A549 treated with RU486 at 1 μM for 4 hours (cell line): Measurements from ENCODE around the gene PCDHGB3. TPM values are rescaled to one million over a fixed set of nuclear protein-coding genes. Genes with fewer than 3 reads are reported as not detected.

Experiments
- total RNA-seq: library from RNA; stranded (reverse); fragments of 200-300 nt; extraction: Qiagen RNA extraction; gene quantifications from 5 replicates; pipeline ENCODE4 v1.2.3, GENCODE V29; 2022; ENCODE audit warnings: low read depth

PCDHGB3 gene
- total RNA-seq, 1 experiment from 2014 or later, result 0.28 TPM

DNA sequence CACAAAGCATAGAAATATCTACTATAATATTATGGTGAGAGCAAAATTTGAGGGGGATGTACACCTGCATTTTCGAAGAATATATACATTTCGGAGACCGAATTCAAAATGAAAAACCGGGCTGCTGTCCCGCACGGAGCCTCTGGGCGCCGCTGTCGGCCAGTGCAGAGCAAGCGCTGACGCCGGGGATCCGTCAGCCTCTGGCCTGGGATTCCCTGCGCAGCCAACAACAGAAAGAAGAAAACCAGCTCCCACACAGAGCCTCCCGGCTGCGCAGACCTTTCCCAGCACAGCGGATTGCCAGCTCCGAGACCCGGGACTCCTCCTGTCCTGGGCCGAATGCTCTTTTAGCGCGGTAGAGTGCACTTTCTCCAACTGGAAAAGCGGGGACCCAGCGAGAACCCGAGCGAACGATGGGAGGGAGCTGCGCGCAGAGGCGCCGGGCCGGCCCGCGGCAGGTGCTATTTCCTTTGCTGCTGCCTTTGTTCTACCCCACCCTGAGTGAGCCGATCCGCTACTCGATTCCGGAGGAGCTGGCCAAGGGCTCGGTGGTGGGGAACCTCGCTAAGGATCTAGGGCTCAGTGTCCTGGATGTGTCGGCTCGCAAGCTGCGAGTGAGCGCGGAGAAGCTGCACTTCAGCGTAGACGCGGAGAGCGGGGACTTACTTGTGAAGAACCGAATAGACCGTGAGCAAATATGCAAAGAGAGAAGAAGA is 37.9 kb downstream of the PCDHGB3 start, which contains the start of gene PCDHGB6:
PCDHGB6 (plus strand) TSS at position 232 of the 716 bp plus-strand sequence; CDS start at position 414, 182 bp downstream.

GRCh38 chr5:141412854-141413539 is 43.0 kb downstream of the PCDHGB3 start, which contains the start of gene PCDHGA10:
TSS of gene PCDHGA10 (plus strand) at chr5:141412987. CDS start at chr5:141413176, 189 bp downstream.

DNA sequence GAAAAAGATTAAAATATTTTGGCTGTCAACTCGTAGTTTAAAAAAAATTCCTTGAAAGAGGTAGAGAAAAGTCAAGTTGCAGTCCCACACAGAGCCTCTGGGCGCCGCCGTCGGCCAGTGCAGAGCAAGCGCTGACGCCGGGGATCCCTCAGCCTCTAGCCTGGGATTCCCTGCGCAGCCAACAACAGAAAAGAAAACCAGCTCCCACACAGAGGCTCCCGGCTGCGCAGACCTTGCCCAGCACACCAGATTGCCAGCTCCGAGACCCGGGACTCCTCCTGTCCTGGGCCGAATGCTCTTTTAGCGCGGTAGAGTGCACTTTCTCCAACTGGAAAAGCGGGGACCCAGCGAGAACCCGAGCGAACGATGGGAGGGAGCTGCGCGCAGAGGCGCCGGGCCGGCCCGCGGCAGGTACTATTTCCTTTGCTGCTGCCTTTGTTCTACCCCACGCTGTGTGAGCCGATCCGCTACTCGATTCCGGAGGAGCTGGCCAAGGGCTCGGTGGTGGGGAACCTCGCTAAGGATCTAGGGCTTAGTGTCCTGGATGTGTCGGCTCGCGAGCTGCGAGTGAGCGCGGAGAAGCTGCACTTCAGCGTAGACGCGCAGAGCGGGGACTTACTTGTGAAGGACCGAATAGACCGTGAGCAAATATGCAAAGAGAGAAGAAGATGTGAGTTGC is 47.6 kb downstream of the PCDHGB3 start, which contains the start of gene PCDHGB7:
PCDHGB7 (plus strand) TSS at position 184 of the 679 bp plus-strand sequence; CDS start at position 367, 183 bp downstream.

DNA sequence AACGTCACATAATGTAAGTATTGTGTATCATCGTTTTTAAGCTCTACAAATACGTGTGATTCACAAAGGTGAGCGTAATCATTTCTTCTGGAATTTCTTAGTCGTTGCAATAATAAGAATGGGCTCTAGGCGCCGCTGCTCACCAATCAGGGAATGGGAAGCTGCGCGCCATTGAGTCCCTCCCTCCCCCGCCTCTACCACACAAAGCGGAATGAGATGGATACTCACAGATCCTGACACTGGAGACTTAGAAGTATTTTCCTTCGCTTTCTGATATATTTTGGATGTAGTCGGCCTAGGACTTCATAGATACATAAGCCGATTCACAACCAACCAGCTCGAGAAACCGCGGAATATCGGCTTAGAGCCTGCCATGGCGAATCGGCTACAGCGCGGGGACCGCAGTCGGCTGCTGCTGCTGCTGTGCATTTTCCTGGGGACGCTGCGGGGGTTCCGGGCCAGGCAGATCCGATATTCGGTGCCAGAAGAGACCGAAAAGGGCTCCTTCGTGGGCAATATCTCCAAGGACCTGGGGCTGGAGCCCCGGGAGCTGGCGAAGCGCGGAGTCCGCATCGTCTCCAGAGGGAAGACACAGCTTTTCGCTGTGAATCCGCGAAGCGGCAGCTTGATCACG is 50.9 kb downstream of the PCDHGB3 start, which contains the start of gene PCDHGA11:
PCDHGA11 (plus strand) TSS at position 197 of the 634 bp plus-strand sequence; CDS start at position 374, 177 bp downstream.

Other genes starting within 250 kb of the PCDHGB3 start
- gene PCDHB4, start 248.4 kb upstream of the PCDHGB3 start, total RNA-seq, result 0.03 to 0.08 TPM (median 0.05 TPM) in 5 replicates
- 1.5 to 1.8 TPM (median 1.6 TPM) in 5 replicates for gene PCDHB5, start 235.0 kb upstream of the PCDHGB3 start, total RNA-seq
- gene PCDHB6, start 220.2 kb upstream of the PCDHGB3 start, total RNA-seq, result 0.85 to 1.2 TPM (median 0.92 TPM) in 5 replicates
- not detected in 5 replicates for gene PCDHB7, start 197.6 kb upstream of the PCDHGB3 start, total RNA-seq
- 0.25 to 0.43 TPM (median 0.34 TPM) in 5 replicates for gene PCDHB8, start 192.5 kb upstream of the PCDHGB3 start, total RNA-seq
- gene PCDHB16, start 187.9 kb upstream of the PCDHGB3 start, total RNA-seq, result 0.04 to 0.30 TPM (median 0.07 TPM) in 5 replicates
- 0.03 to 0.06 TPM in 2 of 5 replicates, not detected in the others for gene PCDHB9, start 183.1 kb upstream of the PCDHGB3 start, total RNA-seq
- gene PCDHB10, start 177.9 kb upstream of the PCDHGB3 start, total RNA-seq, result 0.06 TPM in 2 of 5 replicates, not detected in the others
- 0.06 to 0.14 TPM (median 0.07 TPM) in 4 of 5 replicates, not detected in the other for gene PCDHB11, start 170.6 kb upstream of the PCDHGB3 start, total RNA-seq
- gene PCDHB12, start 161.5 kb upstream of the PCDHGB3 start, total RNA-seq, result 0.05 to 0.09 TPM in 2 of 5 replicates, not detected in the others
- gene PCDHB13, start 156.3 kb upstream of the PCDHGB3 start, total RNA-seq, result 0.06 to 0.12 TPM (median 0.09 TPM) in 5 replicates
- gene PCDHB14, start 146.9 kb upstream of the PCDHGB3 start, total RNA-seq, result 0.07 to 0.21 TPM (median 0.09 TPM) in 5 replicates
- gene PCDHB15, start 124.8 kb upstream of the PCDHGB3 start, total RNA-seq, result 0.06 to 0.10 TPM (median 0.08 TPM) in 3 of 5 replicates, not detected in the others
- not detected in 5 replicates for gene SLC25A2, start 66.2 kb upstream of the PCDHGB3 start, total RNA-seq
- 53.0 to 78.7 TPM (median 74.4 TPM) in 5 replicates for gene TAF7, start 49.5 kb upstream of the PCDHGB3 start, total RNA-seq
- 0.31 to 0.42 TPM (median 0.35 TPM) in 5 replicates for gene PCDHGA1, start 39.7 kb upstream of the PCDHGB3 start, total RNA-seq
- gene PCDHGA2, start 31.5 kb upstream of the PCDHGB3 start, total RNA-seq, result 0.38 to 0.87 TPM (median 0.47 TPM) in 5 replicates
- 0.03 TPM in 1 of 5 replicates, not detected in the others for gene PCDHGA3, start 26.4 kb upstream of the PCDHGB3 start, total RNA-seq
- 1.2 to 2.3 TPM (median 1.9 TPM) in 5 replicates for gene PCDHGB1, start 20.1 kb upstream of the PCDHGB3 start, total RNA-seq
- gene PCDHGA4, start 15.2 kb upstream of the PCDHGB3 start, total RNA-seq, result 0.06 to 0.19 TPM (median 0.09 TPM) in 5 replicates
- 0.08 TPM in 2 of 5 replicates, not detected in the others for gene PCDHGB2, start 10.2 kb upstream of the PCDHGB3 start, total RNA-seq
- gene PCDHGA5, start 6.1 kb upstream of the PCDHGB3 start, total RNA-seq, result 0.07 to 0.30 TPM (median 0.13 TPM) in 5 replicates
- gene PCDHGA6, start 3.6 kb downstream of the PCDHGB3 start, total RNA-seq, result 0.14 to 0.27 TPM (median 0.23 TPM) in 5 replicates
- gene PCDHGA7, start 12.5 kb downstream of the PCDHGB3 start, total RNA-seq, result 0.67 to 1.1 TPM (median 0.88 TPM) in 5 replicates
- gene PCDHGB4, start 17.5 kb downstream of the PCDHGB3 start, total RNA-seq, result 0.56 to 1.1 TPM (median 0.93 TPM) in 5 replicates
- 0.03 TPM in 1 of 5 replicates, not detected in the others for gene PCDHGA8, start 22.4 kb downstream of the PCDHGB3 start, total RNA-seq
- gene PCDHGB5, start 27.7 kb downstream of the PCDHGB3 start, total RNA-seq, result 2.0 to 3.0 TPM (median 2.5 TPM) in 5 replicates
- gene PCDHGA9, start 32.5 kb downstream of the PCDHGB3 start, total RNA-seq, result 0.03 to 0.05 TPM (median 0.04 TPM) in 3 of 5 replicates, not detected in the others
- gene PCDHGB6, start 37.8 kb downstream of the PCDHGB3 start, total RNA-seq, result 0.06 to 0.15 TPM (median 0.09 TPM) in 5 replicates
- not detected in 5 replicates for gene PCDHGA10, start 42.7 kb downstream of the PCDHGB3 start, total RNA-seq
- gene PCDHGB7, start 47.4 kb downstream of the PCDHGB3 start, total RNA-seq, result 0.05 to 0.11 TPM (median 0.07 TPM) in 5 replicates
- gene PCDHGA11, start 50.8 kb downstream of the PCDHGB3 start, total RNA-seq, result 0.06 TPM in 1 of 5 replicates, not detected in the others
- 0.02 to 0.05 TPM in 2 of 5 replicates, not detected in the others for gene PCDHGA12, start 60.3 kb downstream of the PCDHGB3 start, total RNA-seq
- 6.1 to 7.8 TPM (median 7.0 TPM) in 5 replicates for gene PCDHGC3, start 105.7 kb downstream of the PCDHGB3 start, total RNA-seq
- not detected in 5 replicates for gene PCDHGC4, start 114.8 kb downstream of the PCDHGB3 start, total RNA-seq
- 0.02 to 0.09 TPM in 2 of 5 replicates, not detected in the others for gene PCDHGC5, start 118.8 kb downstream of the PCDHGB3 start, total RNA-seq
- gene DIAPH1, start 248.8 kb downstream of the PCDHGB3 start, total RNA-seq, result 94.4 to 103 TPM (median 98.2 TPM) in 5 replicates